Suprapubic skin (tissue), 4 donors: Measurements from ENCODE around the gene MED13L.

Source experiments
- CTCF ChIP-seq, 2 donors: fragments of 200-600 bp in 1 of 2; fragments of 450-650 bp in 1 of 2; sonication (generic) in 1 of 2; IDR thresholded peaks; one replicate each; pipeline ENCODE4 v1.5.1; 2016 to 2019; ENCODE audit warnings: antibody characterized with exemption in 2 of 2, mild to moderate bottlenecking in 1 of 2, moderate library complexity in 1 of 2
- POLR2A ChIP-seq, 2 donors: fragments of 450-650 bp; IDR thresholded peaks; one replicate each; pipeline ENCODE4 v1.6.1; 2017; ENCODE audit warnings: antibody characterized with exemption in 2 of 2, mild to moderate bottlenecking in 2 of 2, moderate library complexity in 2 of 2
- POLR2AphosphoS5 ChIP-seq, 3 donors: sonication (generic); formaldehyde crosslinking; IDR thresholded peaks; one replicate each; pipeline ENCODE4 v1.6.1; 2017; ENCODE audit warnings: antibody characterized with exemption in 3 of 3

GRCh38 chr12:116010467-116010866, 267.0 kb downstream of the MED13L start:
- TF ChIP-seq POLR2A (IDR thresholded peaks at IDR 0.05) (no peak), CTCF (IDR thresholded peaks at IDR 0.05) (no peak), POLR2AphosphoS5 (IDR thresholded peaks at IDR 0.05) (no peak)
